Naive B cell (primary cell): ENCODE measurements around the gene LBR. TPM values are rescaled to one million over a fixed set of nuclear protein-coding genes. Genes with fewer than 3 reads are reported as not detected.
A peak's percentile ranks its signal among the peaks of the same experiment; 100 is the strongest.
"Not testable (repeated sequence)": the region's sequence is repeated elsewhere in the genome, so short reads cannot be mapped to it uniquely, and the experiment has no call there.

Experiments used
- ATAC-seq, 2 donors: fragments of 150-1000 bp; cut with Tn5 transposase; 2 replicates each; pipeline ENCODE4 v1.10.0; 2021; ENCODE audit warnings: low read depth in 2 of 2, mild to moderate bottlenecking in 2 of 2, moderate library complexity in 2 of 2
- DNase-seq: peaks from one replicate; pipeline ENCODE4 v3.0.0; 2022
- H3K27ac Mint-ChIP-seq, 6 donors: one replicate each; pipeline ENCODE4 v1.8.0; 2020 to 2022; ENCODE audit warnings: mild to moderate bottlenecking in 6 of 6, mixed read lengths in 6 of 6, moderate library complexity in 5 of 6, inconsistent platforms in 2 of 6
- H3K27me3 Mint-ChIP-seq, 3 donors: one replicate each; pipeline ENCODE4 v1.8.0; 2021 to 2022; ENCODE audit warnings: mixed read lengths in 3 of 3, mild to moderate bottlenecking in 1 of 3
- H3K36me3 Mint-ChIP-seq, 2 donors: one replicate each; pipeline ENCODE4 v1.8.0; 2020 to 2022; ENCODE audit warnings: mixed read lengths in 2 of 2, inconsistent platforms in 1 of 2, mild to moderate bottlenecking in 1 of 2
- H3K4me1 Mint-ChIP-seq, 3 donors: one replicate each; pipeline ENCODE4 v1.8.0; 2020 to 2022; ENCODE audit warnings: mixed read lengths in 3 of 3, inconsistent platforms in 1 of 3, mild to moderate bottlenecking in 1 of 3, moderate library complexity in 1 of 3
- H3K4me3 Mint-ChIP-seq, 8 donors: one replicate each; pipeline ENCODE4 v1.8.0; 2020 to 2022; ENCODE audit warnings: mild to moderate bottlenecking in 8 of 8, mixed read lengths in 8 of 8, moderate library complexity in 8 of 8, inconsistent platforms in 2 of 8
- H3K9me3 Mint-ChIP-seq, 7 donors: one replicate each; pipeline ENCODE4 v1.8.0; 2020 to 2022; ENCODE audit warnings: mixed read lengths in 7 of 7, mild to moderate bottlenecking in 5 of 7, inconsistent platforms in 2 of 7, moderate library complexity in 1 of 7
- polyA plus RNA-seq, 6 donors: library from polyadenylated mRNA; unstranded; fragments of 300-500 nt; fragmentation: Illumina TruSeq; gene quantifications; one replicate each; pipeline ENCODE4 v1.2.3, GENCODE V29; 2021; ENCODE audit warnings: low read depth in 6 of 6

Gene LBR
- polyA plus RNA-seq: 100 to 1,000 TPM; 112 to 165 (median 146) TPM

DNA sequence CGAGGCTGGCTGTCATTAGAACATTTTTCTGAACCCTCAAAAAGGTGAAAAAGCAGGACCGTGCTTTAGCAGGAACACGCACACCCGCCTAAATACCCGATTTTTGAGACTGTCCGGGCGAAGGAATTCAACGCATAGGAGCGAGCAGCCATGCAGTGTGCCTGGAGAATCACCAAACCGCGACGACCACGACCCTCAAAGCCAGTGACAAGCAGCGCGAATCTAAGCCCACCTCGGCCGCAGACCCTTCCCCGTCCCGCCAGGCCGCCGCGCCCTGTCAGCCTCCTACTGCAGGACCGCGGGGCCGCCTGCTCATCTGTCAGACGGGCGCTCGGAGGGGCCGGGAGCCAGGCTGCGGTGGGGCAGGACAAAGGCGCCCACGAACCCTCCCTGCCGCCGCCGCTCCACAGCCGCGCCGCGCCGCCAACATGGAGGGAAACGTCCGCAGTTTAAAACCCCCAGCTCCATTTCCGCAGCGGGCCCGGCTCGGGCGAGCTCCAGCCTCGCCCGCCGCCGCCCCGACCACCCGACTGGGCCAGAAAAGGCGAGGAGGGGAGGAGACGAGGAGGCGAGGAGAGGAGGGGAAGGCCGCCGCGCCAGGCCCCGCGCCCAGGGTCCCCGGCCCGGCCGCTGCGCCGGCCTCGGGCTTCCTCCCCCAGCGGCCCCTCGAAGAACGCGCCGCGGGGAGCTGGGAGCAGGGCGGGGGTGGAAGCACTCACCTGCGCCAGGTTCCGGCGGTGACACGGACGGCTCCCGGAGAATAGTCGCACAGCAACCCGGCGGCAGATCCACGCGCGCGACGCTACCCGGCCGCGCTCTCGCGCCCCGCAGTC, at the start of gene LBR:
Gene LBR (minus strand): TSS at position 804 of the 833 bp plus-strand sequence. CDS start 3,963 bp downstream, outside the sequence.
- H3K36me3 Mint-ChIP-seq: no peaks in the 10 kb centered on the region
- peaks cover 0 to 1% (median 0%) of the 10 kb centered on the region in 7 donors for H3K9me3 Mint-ChIP-seq
- DNase-seq (no peak), ATAC-seq (peak; percentile 5 to 21)
- peak within 1 kb of the TSS; percentile 83 to 99 (median 92) for H3K4me3 Mint-ChIP-seq
- H3K27ac Mint-ChIP-seq: peak within 1 kb of the TSS; percentile 80 to 98 (median 95)
- H3K27me3 Mint-ChIP-seq: no peaks in the 10 kb centered on the region
- peaks cover 39 to 51% (median 42%) of the 10 kb centered on the region in 3 donors for H3K4me1 Mint-ChIP-seq

- Mint-ChIP-seq H3K36me3 (no peaks in the 10 kb centered on the region), H3K9me3 (peaks cover 0 to 3% (median 0%) of the 10 kb centered on the region in 7 donors), H3K27me3 (no peaks in the 10 kb centered on the region), H3K4me3 (peak overlapping the region in 5 of 8 donors; percentile 51 to 79 (median 71)), H3K4me1 (peaks cover 32 to 69% (median 65%) of the 10 kb centered on the region in 3 donors), H3K27ac (peak overlapping the region in 4 of 6 donors; percentile 7 to 94 (median 32))
- ATAC-seq: no peak
- no peak for DNase-seq
Measured at GRCh38 chr1:225477296-225477911, 49.6 kb upstream of the LBR start.

- Mint-ChIP-seq H3K27me3 (no peaks in the 10 kb centered on the region), H3K9me3 (peaks cover 0 to 3% (median 0%) of the 10 kb centered on the region in 7 donors), H3K4me1 (peaks cover 26 to 63% (median 57%) of the 10 kb centered on the region in 3 donors), H3K36me3 (no peaks in the 10 kb centered on the region), H3K27ac (peak overlapping the region in 4 of 6 donors; percentile 10 to 76 (median 28)), H3K4me3 (peak overlapping the region in 1 of 8 donors; percentile 47)
- DNase-seq: no peak
- ATAC-seq: no peak
Measured at GRCh38 chr1:225476538-225476988, 48.7 kb upstream of the LBR start.

DNA sequence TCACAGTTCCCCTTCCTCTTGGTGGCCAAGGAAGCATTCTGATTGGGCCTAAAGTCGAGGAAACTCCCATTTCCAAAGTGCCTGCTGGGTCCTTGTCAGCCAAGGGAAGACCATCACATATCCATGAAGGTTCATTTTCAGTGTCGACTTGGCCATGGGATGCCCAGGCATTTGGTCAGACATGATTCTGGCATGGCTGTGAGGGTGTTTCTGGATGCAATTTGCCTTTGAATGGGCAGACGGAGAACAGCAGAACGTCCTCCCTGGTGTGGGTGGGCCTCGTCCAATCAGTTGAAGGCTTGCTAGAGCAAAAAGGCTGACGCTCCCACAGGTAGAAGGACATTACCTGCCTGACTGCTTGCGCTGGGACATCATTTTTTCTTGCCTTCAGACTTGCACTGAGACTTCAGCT, 48.3 kb upstream of the LBR start:
- H3K4me1 Mint-ChIP-seq: peaks cover 26 to 63% (median 52%) of the 10 kb centered on the region in 3 donors
- H3K36me3 Mint-ChIP-seq: no peaks in the 10 kb centered on the region
- H3K27me3 Mint-ChIP-seq: no peaks in the 10 kb centered on the region
- peaks cover 0 to 3% (median 0%) of the 10 kb centered on the region in 7 donors for H3K9me3 Mint-ChIP-seq
- ATAC-seq (no peak), DNase-seq (no peak)
- peak overlapping the region in 1 of 6 donors; percentile 34 for H3K27ac Mint-ChIP-seq
- no peak overlapping the region for H3K4me3 Mint-ChIP-seq

GRCh38 chr1:225474986-225475820, 47.4 kb upstream of the LBR start:
- ATAC-seq (peak; percentile 64 to 72), DNase-seq (peak; percentile 73)
- Mint-ChIP-seq H3K27me3 (no peaks in the 10 kb centered on the region), H3K4me3 (peak overlapping the region in 2 of 8 donors; percentile 41 to 42), H3K27ac (peak overlapping the region in 2 of 6 donors; percentile 56 to 64), H3K9me3 (peaks cover 0 to 3% (median 0%) of the 10 kb centered on the region in 7 donors), H3K36me3 (no peaks in the 10 kb centered on the region), H3K4me1 (peaks cover 18 to 57% (median 43%) of the 10 kb centered on the region in 3 donors)

DNA sequence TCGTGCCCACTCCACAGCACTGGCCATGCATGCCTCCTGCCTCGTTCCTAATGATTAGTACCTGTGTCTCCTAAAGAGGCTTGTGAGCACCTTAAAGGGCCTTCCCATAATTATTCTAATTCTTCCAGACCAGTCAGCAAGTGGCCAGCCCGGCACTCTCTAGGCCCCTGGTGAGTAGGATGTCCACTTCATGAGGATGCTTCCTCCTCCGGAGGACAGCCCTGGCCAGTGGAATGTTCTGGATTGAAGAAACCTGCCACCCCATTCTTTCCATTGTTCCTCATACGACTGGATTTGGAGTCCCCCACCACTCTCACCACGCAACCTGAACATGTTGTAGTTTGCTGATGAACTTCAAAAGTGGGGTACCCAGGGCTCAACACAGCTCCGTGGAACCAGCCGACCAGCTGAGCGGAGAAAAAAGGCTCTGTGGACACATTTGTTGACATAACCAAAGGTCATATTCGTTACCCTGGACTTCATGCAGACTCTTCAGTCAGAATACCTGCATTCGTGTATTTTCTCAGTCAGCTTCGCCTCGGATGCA, 46.7 kb upstream of the LBR start:
- DNase-seq: no peak
- no peaks in the 10 kb centered on the region for H3K36me3 Mint-ChIP-seq
- peaks cover 16 to 50% (median 36%) of the 10 kb centered on the region in 3 donors for H3K4me1 Mint-ChIP-seq
- peak overlapping the region in 2 of 6 donors; percentile 56 to 64 for H3K27ac Mint-ChIP-seq
- ATAC-seq: no peak
- H3K9me3 Mint-ChIP-seq: peaks cover 0 to 3% (median 0%) of the 10 kb centered on the region in 7 donors
- H3K27me3 Mint-ChIP-seq: no peaks in the 10 kb centered on the region
- H3K4me3 Mint-ChIP-seq: no peak overlapping the region

- not testable (repeated sequence) for DNase-seq, H3K36me3 Mint-ChIP-seq, H3K9me3 Mint-ChIP-seq, ATAC-seq, H3K4me3 Mint-ChIP-seq, H3K27me3 Mint-ChIP-seq
- Mint-ChIP-seq H3K27ac (peak overlapping the region in 3 of 6 donors; percentile 48 to 87 (median 87)), H3K4me1 (peaks cover 10 to 45% (median 34%) of the 10 kb centered on the region in 3 donors)
Measured at GRCh38 chr1:225473676-225474438, 46.0 kb upstream of the LBR start.

DNA sequence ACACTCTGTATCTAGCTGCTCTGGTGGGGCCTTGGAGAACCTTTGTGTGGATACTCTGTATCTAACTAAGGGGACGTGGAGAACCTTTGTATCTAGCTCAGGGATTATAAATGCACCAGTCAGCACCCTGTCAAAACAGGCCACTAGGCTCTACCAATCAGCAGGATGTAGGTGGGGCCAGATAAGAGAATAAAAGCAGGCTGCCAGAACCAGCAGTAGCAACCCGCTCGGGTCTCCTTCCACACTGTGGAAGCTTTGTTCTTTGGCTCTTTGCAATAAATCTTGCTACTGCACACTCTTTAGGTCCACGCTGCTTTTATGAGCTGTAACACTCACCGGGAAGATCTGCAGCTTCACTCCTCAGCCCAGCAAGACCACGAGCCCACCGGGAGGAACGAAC, 45.4 kb upstream of the LBR start:
- not testable (repeated sequence) for H3K27me3 Mint-ChIP-seq, ATAC-seq, H3K4me3 Mint-ChIP-seq, H3K36me3 Mint-ChIP-seq, DNase-seq, H3K9me3 Mint-ChIP-seq
- H3K4me1 Mint-ChIP-seq: peaks cover 12 to 45% (median 34%) of the 10 kb centered on the region in 3 donors
- H3K27ac Mint-ChIP-seq: peak overlapping the region in 3 of 6 donors; percentile 48 to 87 (median 87)

GRCh38 chr1:225471453-225472301, 43.8 kb upstream of the LBR start:
- H3K4me3 Mint-ChIP-seq: peak overlapping the region in 1 of 8 donors; percentile 37
- peaks cover 14 to 46% (median 30%) of the 10 kb centered on the region in 3 donors for H3K4me1 Mint-ChIP-seq
- DNase-seq (no peak), ATAC-seq (no peak)
- no peaks in the 10 kb centered on the region for H3K9me3 Mint-ChIP-seq
- H3K27ac Mint-ChIP-seq: peak overlapping the region in 1 of 6 donors; percentile 19
- H3K36me3 Mint-ChIP-seq: no peaks in the 10 kb centered on the region
- no peaks in the 10 kb centered on the region for H3K27me3 Mint-ChIP-seq

GRCh38 chr1:225471109-225471452, 43.2 kb upstream of the LBR start:
- Mint-ChIP-seq H3K27me3 (no peaks in the 10 kb centered on the region), H3K4me1 (peaks cover 15 to 47% (median 31%) of the 10 kb centered on the region in 3 donors), H3K27ac (peak overlapping the region in 1 of 6 donors; percentile 19), H3K36me3 (no peaks in the 10 kb centered on the region), H3K9me3 (no peaks in the 10 kb centered on the region), H3K4me3 (peak overlapping the region in 1 of 8 donors; percentile 37)
- DNase-seq: no peak
- no peak for ATAC-seq
